Measurements from ENCODE around the gene NAGA.

NAGA gene

DNA sequence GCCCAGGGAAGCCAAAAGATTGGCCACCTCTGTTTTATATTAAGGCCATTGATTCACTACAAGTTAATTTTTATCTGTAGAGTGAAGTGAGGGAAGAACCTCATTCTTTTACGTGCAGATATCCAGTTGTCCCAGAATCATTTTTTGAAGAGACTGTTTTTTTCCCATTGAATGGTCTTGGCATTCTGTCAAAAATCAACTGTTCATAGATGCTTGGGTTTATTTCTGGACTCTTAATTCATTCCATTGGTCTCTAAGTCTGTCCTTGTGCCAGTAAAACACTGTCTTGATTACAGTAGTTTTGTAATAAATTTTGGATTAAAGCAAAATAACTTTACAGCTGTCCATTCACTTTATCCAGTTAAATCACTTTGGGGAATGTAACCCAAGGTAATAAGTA, 45.2 kb downstream of the NAGA start:
- TF ChIP-seq, protein P1, sequence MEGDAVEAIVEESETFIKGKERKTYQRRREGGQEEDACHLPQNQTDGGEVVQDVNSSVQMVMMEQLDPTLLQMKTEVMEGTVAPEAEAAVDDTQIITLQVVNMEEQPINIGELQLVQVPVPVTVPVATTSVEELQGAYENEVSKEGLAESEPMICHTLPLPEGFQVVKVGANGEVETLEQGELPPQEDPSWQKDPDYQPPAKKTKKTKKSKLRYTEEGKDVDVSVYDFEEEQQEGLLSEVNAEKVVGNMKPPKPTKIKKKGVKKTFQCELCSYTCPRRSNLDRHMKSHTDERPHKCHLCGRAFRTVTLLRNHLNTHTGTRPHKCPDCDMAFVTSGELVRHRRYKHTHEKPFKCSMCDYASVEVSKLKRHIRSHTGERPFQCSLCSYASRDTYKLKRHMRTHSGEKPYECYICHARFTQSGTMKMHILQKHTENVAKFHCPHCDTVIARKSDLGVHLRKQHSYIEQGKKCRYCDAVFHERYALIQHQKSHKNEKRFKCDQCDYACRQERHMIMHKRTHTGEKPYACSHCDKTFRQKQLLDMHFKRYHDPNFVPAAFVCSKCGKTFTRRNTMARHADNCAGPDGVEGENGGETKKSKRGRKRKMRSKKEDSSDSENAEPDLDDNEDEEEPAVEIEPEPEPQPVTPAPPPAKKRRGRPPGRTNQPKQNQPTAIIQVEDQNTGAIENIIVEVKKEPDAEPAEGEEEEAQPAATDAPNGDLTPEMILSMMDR (conservative IDR thresholded peaks at IDR 0.05; ENCODE audit: low read depth, low read length) = no peak
- no peaks in the 10 kb centered on the region for H4K20me1 ChIP-seq (ENCODE audit: insufficient read depth)
- H3K27me3 ChIP-seq (ENCODE audit: insufficient read depth, low read depth) = no peaks in the 10 kb centered on the region
- no peaks in the 10 kb centered on the region for H3K79me2 ChIP-seq (ENCODE audit: insufficient read depth, low read depth)
- no peaks in the 10 kb centered on the region for H3K36me3 ChIP-seq (ENCODE audit: insufficient read depth)
- no peak overlapping the region for H3K27ac ChIP-seq
- H2AFZ ChIP-seq (ENCODE audit: low read depth) = no peak overlapping the region
- peaks cover 13% of the 10 kb centered on the region for H3K4me1 ChIP-seq (ENCODE audit: low read depth, poor library complexity, severe bottlenecking)
- no peak overlapping the region for H3K9ac ChIP-seq
- no peak overlapping the region for H3K4me3 ChIP-seq (IDR thresholded peaks at IDR 0.05; ENCODE audit: insufficient read depth, low read depth, low read length)
- H3K4me2 ChIP-seq = no peak overlapping the region

DNA sequence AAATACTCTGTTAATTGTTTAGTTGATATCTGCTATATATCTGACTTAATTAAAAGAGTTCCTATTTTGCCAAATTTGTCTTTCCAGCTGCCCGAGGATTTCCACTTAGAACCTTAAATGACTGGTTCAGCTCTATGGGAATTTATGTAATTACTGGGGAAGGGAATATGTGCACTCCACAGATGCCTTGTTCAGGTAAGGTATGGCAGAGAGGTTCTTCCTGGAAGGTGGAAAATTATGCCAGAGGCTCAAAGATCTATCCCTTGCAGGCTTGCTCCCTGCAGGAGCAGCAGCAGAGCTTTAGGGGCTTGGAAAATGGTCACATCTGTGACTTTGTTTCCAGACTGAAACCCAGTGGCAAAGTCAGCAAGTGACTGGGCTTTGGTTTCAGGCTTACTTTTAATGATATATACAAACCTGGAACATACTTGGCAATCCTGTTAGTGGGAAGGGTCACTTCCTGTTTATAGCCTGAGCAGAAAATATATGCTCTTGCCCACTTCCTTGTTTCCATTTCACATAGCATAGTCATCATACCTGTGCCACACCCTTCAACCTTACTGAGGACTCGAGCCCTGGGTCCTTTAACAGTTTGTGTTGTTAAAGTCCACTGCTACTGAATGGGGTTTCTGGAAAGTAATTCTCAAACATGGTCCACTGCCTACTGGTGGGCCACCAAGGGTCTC, 48.3 kb downstream of the NAGA start:
- H2AFZ ChIP-seq (ENCODE audit: low read depth) = peak overlapping the region; percentile 19; the same call in 1 of the 2 replicates
- no peak overlapping the region; the same call in 1 of the 2 replicates for H3K4me2 ChIP-seq

DNA sequence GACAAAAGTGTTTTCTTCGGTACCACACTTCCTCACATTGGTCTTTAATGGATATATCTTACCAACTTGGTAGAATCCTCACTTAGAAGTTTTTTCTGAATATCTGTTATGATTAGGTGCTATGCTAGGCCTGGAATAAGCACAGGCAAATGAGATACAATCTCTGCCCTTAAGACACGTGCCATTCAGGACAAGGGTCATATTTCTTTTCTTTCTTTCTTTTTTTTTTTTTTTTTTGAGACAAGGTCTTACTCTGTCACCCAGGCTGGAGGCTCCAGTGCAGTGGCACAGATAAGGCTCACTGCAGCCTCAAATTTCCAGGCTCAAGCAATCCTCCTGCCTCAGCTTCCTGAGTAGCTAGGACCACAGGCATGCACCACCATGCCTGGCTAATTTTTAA, 49.0 kb downstream of the NAGA start:
- TF ChIP-seq, protein P1 (conservative IDR thresholded peaks at IDR 0.05; ENCODE audit: low read depth, low read length) = no peak
- Histone ChIP-seq H4K20me1 (ENCODE audit: insufficient read depth) (no peaks in the 10 kb centered on the region), H3K4me3 (IDR thresholded peaks at IDR 0.05; ENCODE audit: insufficient read depth, low read depth, low read length) (no peak overlapping the region), H3K36me3 (ENCODE audit: insufficient read depth) (no peaks in the 10 kb centered on the region), H3K4me2 (no peak overlapping the region), H3K9ac (no peak overlapping the region), H3K4me1 (ENCODE audit: low read depth, poor library complexity, severe bottlenecking) (peaks cover 10% of the 10 kb centered on the region), H3K27ac (no peak overlapping the region), H3K27me3 (ENCODE audit: insufficient read depth, low read depth) (no peaks in the 10 kb centered on the region), H2AFZ (ENCODE audit: low read depth) (no peak overlapping the region), H3K79me2 (ENCODE audit: insufficient read depth, low read depth) (no peaks in the 10 kb centered on the region)

More for the DNA sequence above, 48.3 kb downstream of the NAGA start:
- Histone ChIP-seq H3K9ac (no peak overlapping the region), H4K20me1 (ENCODE audit: insufficient read depth) (no peaks in the 10 kb centered on the region), H3K79me2 (ENCODE audit: insufficient read depth, low read depth) (no peaks in the 10 kb centered on the region), H3K4me1 (ENCODE audit: low read depth, poor library complexity, severe bottlenecking) (peaks cover 10% of the 10 kb centered on the region), H3K36me3 (ENCODE audit: insufficient read depth) (no peaks in the 10 kb centered on the region), H3K27me3 (ENCODE audit: insufficient read depth, low read depth) (no peaks in the 10 kb centered on the region), H3K27ac (no peak overlapping the region), H3K4me3 (IDR thresholded peaks at IDR 0.05; ENCODE audit: insufficient read depth, low read depth, low read length) (no peak overlapping the region)
- TF ChIP-seq, protein P1 (conservative IDR thresholded peaks at IDR 0.05; ENCODE audit: low read depth, low read length) = no peak

DNA sequence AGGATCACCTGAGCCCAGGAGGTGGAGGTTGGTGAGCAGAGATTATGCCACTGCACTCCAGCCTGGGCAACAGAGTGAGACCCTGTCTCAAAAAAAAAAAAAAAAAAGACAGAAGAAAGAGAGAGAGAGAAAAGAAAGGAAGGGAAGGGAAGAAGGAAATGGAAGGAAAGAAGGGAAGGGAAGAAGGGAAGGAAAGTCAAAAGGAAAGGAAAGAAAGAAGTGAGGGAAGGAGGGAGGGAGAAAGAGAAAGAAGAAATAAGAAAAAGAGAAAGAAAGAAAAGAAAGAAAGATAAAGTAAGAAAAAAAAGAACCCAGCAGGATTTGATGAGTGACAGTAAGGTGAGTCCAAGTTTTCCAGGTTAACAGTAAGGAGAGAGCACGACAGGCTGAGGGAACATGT, 52.4 kb downstream of the NAGA start:
- no peaks in the 10 kb centered on the region for H3K79me2 ChIP-seq (ENCODE audit: insufficient read depth, low read depth)
- H2AFZ ChIP-seq (ENCODE audit: low read depth) = no peak overlapping the region
- no peak overlapping the region for H3K9ac ChIP-seq
- no peak overlapping the region for H3K4me2 ChIP-seq
- H4K20me1 ChIP-seq (ENCODE audit: insufficient read depth) = no peaks in the 10 kb centered on the region
- H3K27ac ChIP-seq = no peak overlapping the region
- H3K4me1 ChIP-seq (ENCODE audit: low read depth, poor library complexity, severe bottlenecking) = peaks cover 10% of the 10 kb centered on the region
- no peak overlapping the region for H3K4me3 ChIP-seq (IDR thresholded peaks at IDR 0.05; ENCODE audit: insufficient read depth, low read depth, low read length)
- no peaks in the 10 kb centered on the region for H3K27me3 ChIP-seq (ENCODE audit: insufficient read depth, low read depth)
- no peaks in the 10 kb centered on the region for H3K36me3 ChIP-seq (ENCODE audit: insufficient read depth)
- TF ChIP-seq, protein P1 (conservative IDR thresholded peaks at IDR 0.05; ENCODE audit: low read depth, low read length) = no peak
